ENCODE results near the gene AKR1C4. TPM values are rescaled to one million over a fixed set of nuclear protein-coding genes. Genes with fewer than 3 reads are reported as not detected.
A peak's percentile ranks its signal among the peaks of the same experiment; 100 is the strongest.

AKR1C4 gene
- polyA plus RNA-seq, 6 donors from 2014 or later = not detected

DNA sequence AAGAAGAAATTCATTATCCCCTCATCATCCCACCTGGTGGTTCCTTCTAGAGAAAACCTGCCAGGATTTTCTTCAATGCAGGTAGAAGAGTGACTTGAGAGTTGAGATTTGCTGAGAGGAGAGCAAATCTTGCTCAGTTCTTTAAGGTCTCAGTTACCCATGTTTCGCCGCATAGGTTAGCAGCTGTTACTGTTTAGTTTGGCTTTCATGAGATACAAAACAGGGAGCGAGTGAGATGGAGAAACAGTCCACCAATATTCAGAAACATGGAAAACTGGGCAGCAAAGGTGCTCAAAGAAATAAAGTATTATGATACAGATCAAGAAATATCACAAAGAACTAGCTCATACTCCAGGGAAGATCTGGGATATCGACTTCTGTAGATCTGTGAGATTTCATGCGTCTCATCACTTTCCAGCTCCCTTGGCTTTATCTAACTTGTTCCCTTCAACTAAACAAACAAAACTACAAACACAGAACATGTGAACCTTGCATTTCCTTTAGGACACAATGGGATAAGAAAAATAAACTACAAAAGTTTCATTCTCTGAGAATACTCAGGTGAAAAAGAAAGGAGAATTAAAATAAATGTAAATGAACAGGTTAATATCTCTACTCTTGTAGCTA is 63.4 kb downstream of the AKR1C4 start:
- H3K27me3 Mint-ChIP-seq = peaks cover 4 to 7% (median 7%) of the 10 kb centered on the region in 3 donors
- ATAC-seq (ENCODE audit: low read depth in 2 of 2) (no peak), DNase-seq (no peak)
- no peaks in the 10 kb centered on the region for H3K4me1 Mint-ChIP-seq
- H3K4me3 Mint-ChIP-seq = no peak overlapping the region
- no peaks in the 10 kb centered on the region for H3K36me3 Mint-ChIP-seq
- H3K27ac Mint-ChIP-seq = peak overlapping the region in 1 of 6 donors; percentile 18
- peaks cover 0 to 32% (median 7%) of the 10 kb centered on the region in 7 donors for H3K9me3 Mint-ChIP-seq

DNA sequence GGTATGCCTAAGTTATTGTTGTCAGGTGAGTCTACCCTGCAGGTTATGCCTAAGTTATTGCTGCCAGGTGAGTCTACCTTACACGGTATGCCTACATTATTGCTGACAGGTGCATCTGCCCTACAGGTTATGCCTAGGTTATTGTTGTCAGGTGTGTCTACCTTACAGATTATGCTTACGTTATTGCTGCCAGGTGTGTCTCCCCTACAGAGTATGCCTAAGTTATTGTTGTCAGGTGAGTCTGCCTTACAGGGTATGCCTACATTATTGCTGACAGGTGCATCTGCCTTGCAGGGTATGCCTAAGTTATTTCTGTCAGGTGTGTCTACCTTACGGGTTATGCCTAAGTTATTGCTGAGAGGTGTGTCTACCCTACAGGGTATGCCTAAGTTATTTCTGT is 64.2 kb downstream of the AKR1C4 start:
- no peak overlapping the region for H3K27ac Mint-ChIP-seq
- no peak for ATAC-seq (ENCODE audit: low read depth in 2 of 2)

DNA sequence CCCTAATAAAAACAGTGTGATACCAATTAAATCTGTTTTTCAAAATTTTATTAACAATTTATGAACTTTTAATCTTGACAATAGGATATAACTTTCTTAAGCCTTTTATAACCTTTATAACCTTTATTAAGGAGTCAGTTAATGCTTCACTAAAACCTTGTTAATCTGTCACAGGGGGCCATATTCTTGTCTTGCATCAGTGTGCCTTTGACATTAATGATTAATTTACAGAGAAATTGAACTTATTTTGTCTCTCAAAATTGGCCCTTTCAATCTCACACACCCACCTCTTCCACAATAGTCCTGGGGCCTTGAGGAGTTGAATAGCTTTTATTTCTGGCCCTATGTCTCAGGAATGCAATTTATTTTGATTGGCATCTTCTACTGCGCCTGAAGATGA is 68.5 kb downstream of the AKR1C4 start:
- peaks cover 4 to 11% (median 7%) of the 10 kb centered on the region in 3 donors for H3K27me3 Mint-ChIP-seq
- DNase-seq (no peak), ATAC-seq (ENCODE audit: low read depth in 2 of 2) (no peak)
- no peaks in the 10 kb centered on the region for H3K4me1 Mint-ChIP-seq
- H3K9me3 Mint-ChIP-seq = peaks cover 4 to 29% (median 8%) of the 10 kb centered on the region in 7 donors
- H3K4me3 Mint-ChIP-seq = no peak overlapping the region
- no peaks in the 10 kb centered on the region for H3K36me3 Mint-ChIP-seq
- H3K27ac Mint-ChIP-seq = no peak overlapping the region

More for the DNA sequence above, 64.2 kb downstream of the AKR1C4 start:
- H3K27me3 Mint-ChIP-seq = peaks cover 4 to 7% (median 6%) of the 10 kb centered on the region in 3 donors
- no peaks in the 10 kb centered on the region for H3K4me1 Mint-ChIP-seq
- no peak for DNase-seq
- H3K9me3 Mint-ChIP-seq = peaks cover 0 to 38% (median 7%) of the 10 kb centered on the region in 7 donors
- peak overlapping the region in 1 of 8 donors; percentile 53 for H3K4me3 Mint-ChIP-seq
- H3K36me3 Mint-ChIP-seq = no peaks in the 10 kb centered on the region

DNA sequence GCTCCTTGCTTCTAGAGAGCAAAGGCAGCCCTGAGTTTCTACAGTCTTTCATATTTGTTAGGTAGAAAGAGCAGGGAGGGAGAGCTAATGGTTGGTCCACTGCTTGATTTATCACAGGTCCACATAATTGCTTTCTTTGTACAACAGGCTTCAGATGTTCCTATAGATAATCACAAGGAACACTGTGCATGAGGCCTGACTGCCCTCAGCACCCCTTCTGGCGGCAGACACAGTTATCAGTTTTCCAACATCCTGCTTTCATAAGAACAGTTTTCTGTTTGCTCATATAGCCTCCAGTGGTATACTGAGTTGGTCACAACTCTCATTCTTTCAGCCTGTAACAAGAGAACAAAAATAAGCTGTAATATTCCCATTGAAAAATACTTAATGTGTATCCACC is 69.7 kb downstream of the AKR1C4 start:
- Mint-ChIP-seq H3K4me1 (no peaks in the 10 kb centered on the region), H3K27ac (no peak overlapping the region), H3K36me3 (no peaks in the 10 kb centered on the region), H3K27me3 (peaks cover 2 to 6% (median 4%) of the 10 kb centered on the region in 3 donors), H3K4me3 (no peak overlapping the region), H3K9me3 (peaks cover 0 to 29% (median 8%) of the 10 kb centered on the region in 7 donors)
- ATAC-seq (ENCODE audit: low read depth in 2 of 2) (no peak), DNase-seq (no peak)

DNA sequence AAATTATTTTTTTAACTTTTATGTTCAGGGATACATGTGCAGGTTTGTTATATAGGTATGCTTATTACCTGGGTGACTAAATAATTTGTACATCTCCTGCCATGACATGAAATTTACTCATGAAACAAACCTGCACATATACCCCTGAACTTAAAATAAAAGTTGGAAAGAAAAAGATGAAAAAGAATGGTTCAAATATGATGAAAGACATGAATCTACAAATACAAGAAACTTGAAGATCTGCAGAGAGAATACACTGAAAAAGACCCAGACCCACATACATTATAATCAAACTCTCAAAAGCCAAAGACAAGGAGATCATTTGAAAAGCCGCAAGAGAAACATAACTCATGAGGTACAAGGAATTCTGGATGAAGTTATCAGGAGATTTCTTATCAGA is 70.2 kb downstream of the AKR1C4 start:
- Mint-ChIP-seq H3K9me3 (peaks cover 0 to 29% (median 8%) of the 10 kb centered on the region in 7 donors), H3K27ac (no peak overlapping the region), H3K4me3 (no peak overlapping the region), H3K36me3 (no peaks in the 10 kb centered on the region), H3K27me3 (peaks cover 0 to 6% (median 4%) of the 10 kb centered on the region in 3 donors), H3K4me1 (no peaks in the 10 kb centered on the region)
- no peak for ATAC-seq (ENCODE audit: low read depth in 2 of 2)
- no peak for DNase-seq

DNA sequence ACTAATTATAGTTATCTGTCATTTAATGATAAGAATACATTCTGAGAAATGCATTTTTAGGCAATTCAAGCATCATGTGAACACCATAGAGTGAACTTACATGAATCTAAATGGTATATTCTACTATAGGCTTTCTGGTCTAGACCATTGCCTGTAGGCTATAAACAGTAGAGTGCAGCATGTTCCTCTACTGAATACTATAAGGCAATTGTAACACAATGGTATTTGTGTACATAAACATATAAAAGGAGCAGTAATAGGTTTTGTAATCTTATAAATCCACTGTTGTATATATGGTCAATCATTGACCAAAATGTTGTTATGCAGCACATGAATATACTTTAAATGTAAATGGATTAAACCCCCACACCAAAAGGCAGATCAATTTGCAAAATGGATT is 71.6 kb downstream of the AKR1C4 start:
- Mint-ChIP-seq H3K4me3 (no peak overlapping the region), H3K9me3 (peaks cover 0 to 28% (median 8%) of the 10 kb centered on the region in 7 donors), H3K36me3 (no peaks in the 10 kb centered on the region), H3K27me3 (peaks cover 0 to 6% (median 0%) of the 10 kb centered on the region in 3 donors), H3K4me1 (no peaks in the 10 kb centered on the region), H3K27ac (no peak overlapping the region)
- DNase-seq (no peak), ATAC-seq (ENCODE audit: low read depth in 2 of 2) (no peak)

Other genes with a start within 250 kb of the AKR1C4 start
- gene AKR1C1, start 233.4 kb upstream of the AKR1C4 start, polyA plus RNA-seq (ENCODE audit: low read depth in 6 of 6) = not detected
- not detected for gene AKR1C2, start 193.0 kb upstream of the AKR1C4 start, polyA plus RNA-seq (ENCODE audit: low read depth in 6 of 6)
- gene AKR1C3, start 102.4 kb upstream of the AKR1C4 start, polyA plus RNA-seq (ENCODE audit: low read depth in 6 of 6) = 1 to 10 TPM in 1 of 6 donors, under 1 TPM in 4, not detected in 1; 0.29 to 1.6 (median 0.58) TPM
- not detected for gene AKR1C8, start 11.7 kb upstream of the AKR1C4 start, polyA plus RNA-seq (ENCODE audit: low read depth in 6 of 6)
- not detected for gene UCN3, start 168.1 kb downstream of the AKR1C4 start, polyA plus RNA-seq (ENCODE audit: low read depth in 6 of 6)
- gene TUBAL3, start 208.0 kb downstream of the AKR1C4 start, polyA plus RNA-seq (ENCODE audit: low read depth in 6 of 6) = not detected
- gene NET1, start 215.7 kb downstream of the AKR1C4 start, polyA plus RNA-seq (ENCODE audit: low read depth in 6 of 6) = 1 to 10 TPM in 5 of 6 donors, not detected in 1; 3.7 to 6.0 (median 4.2) TPM

Measured in naive B cell (primary cell).